Measurements from ENCODE around the gene NPTX1. TPM values are rescaled to one million over a fixed set of nuclear protein-coding genes. Genes with fewer than 3 reads are reported as not detected.

Gene NPTX1
- total RNA-seq, 1 donor from 2014 or later = not detected

GRCh38 chr17:80449930-80450576 is 26.4 kb downstream of the NPTX1 start:
- intact Hi-C loops (cut with micrococcal nuclease) = no loop called here
- DNase-seq (no peak), ATAC-seq (no peak)

- intact Hi-C loops (cut with micrococcal nuclease) = no loop called here
- ATAC-seq (no peak), DNase-seq (no peak)
Measured at GRCh38 chr17:80449194-80449929, 27.0 kb downstream of the NPTX1 start.

- no peak for DNase-seq
Measured at GRCh38 chr17:80447790-80448189, 28.6 kb downstream of the NPTX1 start.

GRCh38 chr17:80446645-80447405 is 29.6 kb downstream of the NPTX1 start:
- intact Hi-C loops (cut with micrococcal nuclease) = no loop called here

More at GRCh38 chr17:80447790-80448189, 28.6 kb downstream of the NPTX1 start:
- intact Hi-C loops (cut with micrococcal nuclease) = no loop called here
- no peak for ATAC-seq

GRCh38 chr17:80445726-80446110 is 30.7 kb downstream of the NPTX1 start:
- DNase-seq (no peak), ATAC-seq (no peak)
- intact Hi-C loops (cut with micrococcal nuclease) = no loop called here

More at GRCh38 chr17:80446645-80447405, 29.6 kb downstream of the NPTX1 start:
- no peak for DNase-seq
- no peak for ATAC-seq

- intact Hi-C loops (cut with micrococcal nuclease) = no loop called here
- no peak for DNase-seq
- no peak for ATAC-seq
Measured at GRCh38 chr17:80445007-80445725, 31.2 kb downstream of the NPTX1 start.

GRCh38 chr17:80444644-80444979 is 31.8 kb downstream of the NPTX1 start:
- no peak for ATAC-seq
- DNase-seq = no peak
- intact Hi-C loops (cut with micrococcal nuclease) = no loop called here

GRCh38 chr17:80443916-80444643 is 32.3 kb downstream of the NPTX1 start:
- intact Hi-C loops (cut with micrococcal nuclease) = no loop called here
- DNase-seq (no peak), ATAC-seq (no peak)

- intact Hi-C loops (cut with micrococcal nuclease) = no loop called here
- no peak for ATAC-seq
- no peak for DNase-seq
Measured at GRCh38 chr17:80443498-80443897, 32.9 kb downstream of the NPTX1 start.

GRCh38 chr17:80442764-80443163 is 33.6 kb downstream of the NPTX1 start:
- DNase-seq = no peak
- intact Hi-C loops (cut with micrococcal nuclease) = no loop called here
- no peak for ATAC-seq

- ATAC-seq (no peak), DNase-seq (no peak)
- intact Hi-C loops (cut with micrococcal nuclease) = no loop called here
Measured at GRCh38 chr17:80442323-80442659, 34.1 kb downstream of the NPTX1 start.

GRCh38 chr17:80441598-80442322 is 34.6 kb downstream of the NPTX1 start:
- DNase-seq (no peak), ATAC-seq (no peak)
- intact Hi-C loops (cut with micrococcal nuclease) = no loop called here

- peak; percentile 65 for DNase-seq
- intact Hi-C loops (cut with micrococcal nuclease) = no loop called here
- peak; percentile 59 for ATAC-seq
Measured at GRCh38 chr17:80441133-80441578, 35.3 kb downstream of the NPTX1 start.

GRCh38 chr17:80439499-80439898 is 36.9 kb downstream of the NPTX1 start:
- no peak for DNase-seq
- ATAC-seq = no peak
- intact Hi-C loops (cut with micrococcal nuclease) = no loop called here

- no peak for DNase-seq
- ATAC-seq = no peak
- intact Hi-C loops (cut with micrococcal nuclease) = no loop called here
Measured at GRCh38 chr17:80438806-80439205, 37.6 kb downstream of the NPTX1 start.

- intact Hi-C loops (cut with micrococcal nuclease) = no loop called here
- DNase-seq (no peak), ATAC-seq (no peak)
Measured at GRCh38 chr17:80437532-80437931, 38.9 kb downstream of the NPTX1 start.

- intact Hi-C loops (cut with micrococcal nuclease) = no loop called here
- no peak for DNase-seq
- no peak for ATAC-seq
Measured at GRCh38 chr17:80433916-80434666, 42.3 kb downstream of the NPTX1 start.

Data from left ventricle myocardium superior (tissue), 1 donor.